Caco-2 (cell line): ENCODE results near the gene IL10RA. TPM values are rescaled to one million over a fixed set of nuclear protein-coding genes. Genes with fewer than 3 reads are reported as not detected.
A peak's percentile ranks its signal among the peaks of the same experiment; 100 is the strongest.

ENCODE experiments used
- BruUV-seq: library from RNA; stranded (reverse); fragments of 400-500 nt; replicated peaks from 2 replicates; lab custom pipeline; 2021; lab: Mats Ljungman, UMichigan
- CTCF ChIA-PET: fragments of 300-600 bp; sonication (Branson Sonifier 250); formaldehyde crosslinking; loops from one replicate; lab custom pipeline; 2022; ENCODE audit warnings: antibody characterized with exemption; lab: Charles Lee
- POLR2A ChIA-PET: fragments of 300-600 bp; sonication (Branson Sonifier 250); formaldehyde crosslinking; loops from one replicate; lab custom pipeline; 2022; ENCODE audit warnings: antibody characterized with exemption; lab: Charles Lee
- DNase-seq, 2 experiments: peaks; one replicate each; pipeline versions ENCODE4 v3.0.0 to v3.0.0-alpha.2; 2020 to 2022
- H3K27me3 ChIP-seq: replicated peaks from 2 replicates; pipeline ENCODE4 v1.6.0; 2011; ENCODE audit warnings: low read length; ENCODE audit not compliant: control insufficient read depth, insufficient read depth
- H3K36me3 ChIP-seq: 2 replicates; pipeline ENCODE4 v1.5.1; 2011; ENCODE audit warnings: low read length; ENCODE audit not compliant: control insufficient read depth, insufficient read depth
- H3K4me1 ChIP-seq: fragments of 250-450 bp; sonication (Bioruptor Pico); 2 replicates; pipeline ENCODE4 v1.5.1; 2020; ENCODE audit warnings: mild to moderate bottlenecking
- H3K4me3 ChIP-seq: 2 replicates; pipeline ENCODE4 v1.5.1; 2011; ENCODE audit warnings: low read depth, mild to moderate bottlenecking, control low read depth, low read length
- H3K9me3 ChIP-seq: fragments of 250-450 bp; sonication (Bioruptor Pico); 2 replicates; pipeline ENCODE4 v1.5.1; 2020; ENCODE audit warnings: mild to moderate bottlenecking, moderate library complexity
- H3K27ac Mint-ChIP-seq: one replicate; pipeline ENCODE4 v1.8.0; 2022; ENCODE audit warnings: mixed read lengths; ENCODE audit not compliant: unreplicated experiment
- H3K27me3 Mint-ChIP-seq: one replicate; pipeline ENCODE4 v1.8.0; 2022; ENCODE audit warnings: mixed read lengths; ENCODE audit not compliant: insufficient read depth, unreplicated experiment
- H3K36me3 Mint-ChIP-seq: one replicate; pipeline ENCODE4 v1.8.0; 2022; ENCODE audit warnings: mild to moderate bottlenecking, mixed read lengths; ENCODE audit not compliant: insufficient read depth, unreplicated experiment
- H3K4me1 Mint-ChIP-seq: one replicate; pipeline ENCODE4 v1.8.0; 2022; ENCODE audit warnings: low read depth, mixed read lengths; ENCODE audit not compliant: unreplicated experiment
- H3K4me3 Mint-ChIP-seq: one replicate; pipeline ENCODE4 v1.8.0; 2022; ENCODE audit warnings: mild to moderate bottlenecking, moderate library complexity, mixed read lengths; ENCODE audit not compliant: unreplicated experiment
- H3K9me3 Mint-ChIP-seq: one replicate; pipeline ENCODE4 v1.8.0; 2022; ENCODE audit warnings: mixed read lengths; ENCODE audit not compliant: unreplicated experiment
- CTCF ChIP-seq, 2 experiments: fragments of 200-600 bp in 1 of 2; IDR thresholded peaks; 1 replicate in 1 of 2; 2 replicates in 1 of 2; pipeline versions ENCODE4 v1.5.1 to v1.8.0; 2011 to 2022; ENCODE audit warnings: antibody characterized with exemption in 1 of 2, control low read depth in 1 of 2, inconsistent platforms in 1 of 2, low read depth in 1 of 2, low read length in 1 of 2, mild to moderate bottlenecking in 1 of 2, moderate library complexity in 1 of 2; ENCODE audit not compliant: insufficient read depth in 1 of 2, severe bottlenecking in 1 of 2, unreplicated experiment in 1 of 2
- intact Hi-C: fragments of 100-400 bp; cut with micrococcal nuclease; formaldehyde crosslinking; loops from one replicate; pipeline ENCODE4 v1.10.0; 2022; ENCODE audit not compliant: unreplicated experiment
- total RNA-seq: library from RNA; stranded (reverse); gene quantifications from 2 replicates; pipeline ENCODE4 v1.2.3, GENCODE V29; 2022

IL10RA gene
- total RNA-seq, 1 experiment from 2014 or later, result 1.6 TPM

- no peaks in the 10 kb centered on the region for H3K27me3 ChIP-seq
- CTCF ChIA-PET, result no interaction called here
- Mint-ChIP-seq H3K9me3 (no peaks in the 10 kb centered on the region), H3K4me3 (no peak overlapping the region), H3K36me3 (no peaks in the 10 kb centered on the region), H3K27me3 (peaks cover 6% of the 10 kb centered on the region), H3K27ac (no peak overlapping the region), H3K4me1 (peaks cover 7% of the 10 kb centered on the region)
- DNase-seq, result peak in 1 of 2 experiments; percentile 17
- H3K4me1 ChIP-seq, result no peaks in the 10 kb centered on the region
- intact Hi-C loops, result no loop called here
- no peaks in the 10 kb centered on the region for H3K36me3 ChIP-seq
- no peak overlapping the region for H3K4me3 ChIP-seq
- H3K9me3 ChIP-seq, result no peaks in the 10 kb centered on the region
- BruUV-seq, result no TSS peak
- no peak for TF ChIP-seq CTCF (IDR thresholded peaks at IDR 0.05; ENCODE audit: insufficient read depth in 1 of 2, low read depth in 1 of 2, low read length in 1 of 2, severe bottlenecking in 1 of 2, unreplicated experiment in 1 of 2)
- POLR2A ChIA-PET, result interaction anchor here (0.5 kb wide), 1 partner anchor 539 kb away, joined by 5 read pairs; no protein-coding TSS in a partner anchor
Observed at GRCh38 chr11:117979481-117980211, 6.5 kb upstream of the IL10RA start.

DNA sequence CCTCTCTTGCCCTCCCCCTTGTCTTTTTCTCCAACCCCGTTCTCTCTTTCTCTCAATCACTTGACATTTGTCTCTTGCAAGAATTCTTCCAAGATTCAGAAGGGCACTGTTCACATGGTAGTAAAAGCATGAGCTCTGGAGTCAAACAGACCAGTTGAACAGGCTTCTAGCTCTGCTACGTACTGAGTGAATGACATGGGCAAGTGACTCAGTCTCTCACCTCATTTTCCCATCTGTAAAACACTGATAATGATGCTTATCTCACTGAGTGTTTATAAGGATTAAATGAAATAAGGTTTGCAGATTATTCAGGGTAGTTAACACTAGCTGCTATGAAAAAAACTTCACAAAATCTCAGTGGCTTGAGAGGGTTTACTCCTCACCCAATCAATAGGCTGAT lies 5.9 kb upstream of the IL10RA start:
- Histone ChIP-seq H3K27me3 (no peaks in the 10 kb centered on the region), H3K4me3 (no peak overlapping the region), H3K9me3 (no peaks in the 10 kb centered on the region), H3K4me1 (0 out of 2 replicates have a peak, but pooled peaks cover 3% of the 10 kb centered on the region), H3K36me3 (no peaks in the 10 kb centered on the region)
- H3K4me1 Mint-ChIP-seq, result peaks cover 13% of the 10 kb centered on the region
- no peak for TF ChIP-seq CTCF (IDR thresholded peaks at IDR 0.05; ENCODE audit: insufficient read depth in 1 of 2, low read depth in 1 of 2, low read length in 1 of 2, severe bottlenecking in 1 of 2, unreplicated experiment in 1 of 2)
- H3K4me3 Mint-ChIP-seq, result no peak overlapping the region
- H3K36me3 Mint-ChIP-seq, result no peaks in the 10 kb centered on the region
- DNase-seq, result no peak
- H3K9me3 Mint-ChIP-seq, result no peaks in the 10 kb centered on the region
- no peak overlapping the region for H3K27ac Mint-ChIP-seq
- intact Hi-C loops, result no loop called here
- BruUV-seq, result no TSS peak
- CTCF ChIA-PET, result no interaction called here
- POLR2A ChIA-PET, result no interaction called here
- H3K27me3 Mint-ChIP-seq, result peaks cover 9% of the 10 kb centered on the region

- ChIA-PET POLR2A (no interaction called here), CTCF (no interaction called here)
- Histone ChIP-seq H3K4me3 (no peak overlapping the region), H3K27me3 (no peaks in the 10 kb centered on the region), H3K36me3 (no peaks in the 10 kb centered on the region), H3K4me1 (0 out of 2 replicates have a peak, but pooled peaks cover 4% of the 10 kb centered on the region), H3K9me3 (no peaks in the 10 kb centered on the region)
- Mint-ChIP-seq H3K4me1 (peaks cover 14% of the 10 kb centered on the region), H3K27me3 (peaks cover 9% of the 10 kb centered on the region), H3K9me3 (no peaks in the 10 kb centered on the region), H3K36me3 (no peaks in the 10 kb centered on the region), H3K27ac (no peak overlapping the region), H3K4me3 (no peak overlapping the region)
- no TSS peak for BruUV-seq
- no peak for TF ChIP-seq CTCF (IDR thresholded peaks at IDR 0.05; ENCODE audit: insufficient read depth in 1 of 2, low read depth in 1 of 2, low read length in 1 of 2, severe bottlenecking in 1 of 2, unreplicated experiment in 1 of 2)
- peak in 1 of 2 experiments; percentile 17 for DNase-seq
- intact Hi-C loops, result no loop called here
Observed at GRCh38 chr11:117980720-117981119, 5.5 kb upstream of the IL10RA start.
